Measurements from ENCODE around the gene PTPN1.
"Not testable (repeated sequence)": the region's sequence is repeated elsewhere in the genome, so short reads cannot be mapped to it uniquely, and the experiment has no call there.

PTPN1 gene

GRCh38 chr20:50597406-50597969 lies 87.3 kb downstream of the PTPN1 start:
- no peak overlapping the region for H3K4me3 ChIP-seq (ENCODE audit: low read depth, low read length)
- no peak for TF ChIP-seq CTCF (IDR thresholded peaks at IDR 0.05; ENCODE audit: borderline replicate concordance, insufficient read depth, low read depth, low read length)

GRCh38 chr20:50598074-50598473 lies 87.9 kb downstream of the PTPN1 start:
- H3K4me3 ChIP-seq (ENCODE audit: low read depth, low read length), result no peak overlapping the region
- TF ChIP-seq CTCF (IDR thresholded peaks at IDR 0.05; ENCODE audit: borderline replicate concordance, insufficient read depth, low read depth, low read length), result no peak

GRCh38 chr20:50598768-50599167 lies 88.6 kb downstream of the PTPN1 start:
- not testable (repeated sequence) for H3K4me3 ChIP-seq (ENCODE audit: low read depth, low read length)

GRCh38 chr20:50600281-50600895 lies 90.2 kb downstream of the PTPN1 start:
- no peak for TF ChIP-seq CTCF (IDR thresholded peaks at IDR 0.05; ENCODE audit: borderline replicate concordance, insufficient read depth, low read depth, low read length)
- H3K4me3 ChIP-seq (ENCODE audit: low read depth, low read length), result no peak overlapping the region

- TF ChIP-seq CTCF (IDR thresholded peaks at IDR 0.05; ENCODE audit: borderline replicate concordance, insufficient read depth, low read depth, low read length), result no peak
Observed at GRCh38 chr20:50601511-50602431, 91.6 kb downstream of the PTPN1 start.

GRCh38 chr20:50602432-50603088 lies 92.4 kb downstream of the PTPN1 start:
- no peak overlapping the region for H3K4me3 ChIP-seq (ENCODE audit: low read depth, low read length)
- no peak for TF ChIP-seq CTCF (IDR thresholded peaks at IDR 0.05; ENCODE audit: borderline replicate concordance, insufficient read depth, low read depth, low read length)

More at GRCh38 chr20:50601511-50602431, 91.6 kb downstream of the PTPN1 start:
- H3K4me3 ChIP-seq (ENCODE audit: low read depth, low read length), result no peak overlapping the region

- TF ChIP-seq CTCF (IDR thresholded peaks at IDR 0.05; ENCODE audit: borderline replicate concordance, insufficient read depth, low read depth, low read length), result no peak
- H3K4me3 ChIP-seq (ENCODE audit: low read depth, low read length), result no peak overlapping the region
Observed at GRCh38 chr20:50604451-50604850, 94.3 kb downstream of the PTPN1 start.
